AG09309 (cell line): Measurements from ENCODE around the gene NPM3.

Source experiments
- DNase-seq: peaks from one replicate; pipeline ENCODE4 v3.0.0-alpha.2; 2010; ENCODE audit warnings: low read depth
- H3K4me3 ChIP-seq: 2 replicates; pipeline ENCODE4 v1.5.1; 2011; ENCODE audit warnings: mild to moderate bottlenecking, low read depth, low read length, moderate library complexity; ENCODE audit not compliant: control insufficient read depth
- CTCF ChIP-seq: IDR thresholded peaks from 2 replicates; pipeline ENCODE4 v1.5.1; 2011; ENCODE audit warnings: mild to moderate bottlenecking, low read depth, low read length, inconsistent platforms; ENCODE audit not compliant: insufficient read depth, control insufficient read depth; ENCODE audit errors: missing control alignments

The NPM3 gene

GRCh38 chr10:101759309-101760247 lies 23.7 kb downstream of the NPM3 start:
- H3K4me3 ChIP-seq: no peak overlapping the region
- DNase-seq: no peak
- TF ChIP-seq CTCF: no peak

GRCh38 chr10:101758858-101759257 lies 24.4 kb downstream of the NPM3 start:
- no peak overlapping the region for H3K4me3 ChIP-seq
- no peak for TF ChIP-seq CTCF

DNA sequence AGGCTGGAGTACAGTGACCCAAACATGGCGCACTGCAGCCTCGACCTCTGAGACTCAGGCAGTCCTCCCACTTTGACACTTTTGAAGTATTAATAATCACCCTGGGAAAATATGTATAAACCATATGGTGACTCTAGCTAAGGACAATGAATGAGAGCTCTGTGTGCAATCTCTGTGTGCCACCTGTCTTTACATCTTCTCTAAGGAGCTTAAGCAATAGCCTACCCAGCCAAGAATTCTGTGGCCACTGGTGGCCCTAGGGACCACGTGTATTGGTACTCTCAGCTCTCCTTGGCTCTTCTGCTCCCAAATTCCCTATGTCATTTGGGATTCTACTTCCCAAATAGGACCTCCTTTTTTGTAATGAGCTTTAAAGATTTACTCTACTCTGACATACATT lies 31.0 kb downstream of the NPM3 start:
- TF ChIP-seq CTCF: no peak
- no peak for DNase-seq
- no peak overlapping the region for H3K4me3 ChIP-seq

More at GRCh38 chr10:101758858-101759257, 24.4 kb downstream of the NPM3 start:
- DNase-seq: no peak

GRCh38 chr10:101749047-101750016 lies 33.9 kb downstream of the NPM3 start:
- no peak for TF ChIP-seq CTCF
- H3K4me3 ChIP-seq: no peak overlapping the region
- no peak for DNase-seq

- H3K4me3 ChIP-seq: no peak overlapping the region
- DNase-seq: no peak
- TF ChIP-seq CTCF: no peak
These were observed 34.8 kb downstream of the NPM3 start for GRCh38 chr10:101748496-101748895.

DNA sequence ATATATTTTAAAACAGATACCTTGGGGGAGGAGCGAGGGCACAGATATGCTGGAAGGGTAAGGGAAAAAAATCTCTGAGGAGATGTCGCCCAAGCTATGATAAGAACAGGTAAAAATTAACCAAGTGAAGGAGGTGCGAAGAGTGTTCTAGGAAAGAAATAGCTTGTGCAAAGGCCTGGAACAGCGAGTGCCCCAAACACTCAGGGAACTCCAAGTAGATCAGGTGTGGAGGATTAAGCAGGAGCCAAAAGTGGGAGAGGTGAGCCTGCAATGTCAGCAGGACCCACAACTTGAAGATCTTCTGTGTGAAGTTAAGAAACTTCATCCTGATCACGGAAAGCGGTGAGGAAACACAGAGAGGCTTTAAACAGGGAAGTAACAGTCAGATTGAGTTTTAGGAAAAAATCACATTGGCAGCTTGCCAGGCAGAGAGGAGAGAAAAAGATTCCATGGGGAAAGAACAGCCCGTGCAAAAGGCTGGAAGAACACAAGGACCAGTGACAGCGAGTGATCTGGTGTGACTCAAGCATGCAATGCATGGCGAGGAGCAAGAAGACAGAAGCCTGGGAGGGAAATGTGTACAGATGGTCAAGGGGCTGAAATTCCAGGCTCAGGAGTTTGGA lies 38.1 kb downstream of the NPM3 start:
- TF ChIP-seq CTCF: no peak
- no peak overlapping the region for H3K4me3 ChIP-seq
- no peak for DNase-seq
